ENCODE results near the gene SECTM1. TPM values are rescaled to one million over a fixed set of nuclear protein-coding genes. Genes with fewer than 3 reads are reported as not detected.
A peak's percentile ranks its signal among the peaks of the same experiment; 100 is the strongest.
"Not testable (repeated sequence)": the region's sequence is repeated elsewhere in the genome, so short reads cannot be mapped to it uniquely, and the experiment has no call there.

The SECTM1 gene
- total RNA-seq, 1 donor from 2014 or later = 2.0 TPM

GRCh38 chr17:82350182-82351030, 16.8 kb upstream of the SECTM1 start:
- DNase-seq (ENCODE audit: low spot score) = no peak
- intact Hi-C loops (cut with DNase I) = loop anchor here (1.0 to 5.0 kb wide), 3 partner anchors 64 to 427 kb away; no protein-coding TSS in a partner anchor

GRCh38 chr17:82349287-82349701, 15.7 kb upstream of the SECTM1 start:
- intact Hi-C loops (cut with DNase I) = no loop called here

GRCh38 chr17:82348866-82349265, 15.3 kb upstream of the SECTM1 start:
- intact Hi-C loops (cut with DNase I) = no loop called here
- no peak for DNase-seq (ENCODE audit: low spot score)

More at GRCh38 chr17:82349287-82349701, 15.7 kb upstream of the SECTM1 start:
- DNase-seq (ENCODE audit: low spot score) = no peak

GRCh38 chr17:82348434-82348833, 14.9 kb upstream of the SECTM1 start:
- intact Hi-C loops (cut with DNase I) = no loop called here
- DNase-seq (ENCODE audit: low spot score) = no peak

GRCh38 chr17:82347994-82348393, 14.4 kb upstream of the SECTM1 start:
- DNase-seq (ENCODE audit: low spot score); intact Hi-C loops (cut with DNase I): not testable (repeated sequence)

GRCh38 chr17:82346342-82347300, 13.1 kb upstream of the SECTM1 start:
- intact Hi-C loops (cut with DNase I) = no loop called here
- no peak for DNase-seq (ENCODE audit: low spot score)

GRCh38 chr17:82345151-82345976, 11.8 kb upstream of the SECTM1 start:
- no peak for DNase-seq (ENCODE audit: low spot score)
- intact Hi-C loops (cut with DNase I) = no loop called here

- no peak for DNase-seq (ENCODE audit: low spot score)
- intact Hi-C loops (cut with DNase I) = no loop called here
These were observed 10.8 kb upstream of the SECTM1 start for GRCh38 chr17:82344175-82344907.

GRCh38 chr17:82343560-82343959, 10.0 kb upstream of the SECTM1 start:
- intact Hi-C loops (cut with DNase I) = no loop called here
- DNase-seq (ENCODE audit: low spot score) = no peak

GRCh38 chr17:82342361-82343079, 9.0 kb upstream of the SECTM1 start:
- no peak for DNase-seq (ENCODE audit: low spot score)
- intact Hi-C loops (cut with DNase I) = no loop called here

- no peak for DNase-seq (ENCODE audit: low spot score)
These were observed 6.3 kb upstream of the SECTM1 start for GRCh38 chr17:82339634-82340580.

GRCh38 chr17:82338858-82339633, 5.5 kb upstream of the SECTM1 start:
- DNase-seq (ENCODE audit: low spot score) = no peak
- intact Hi-C loops (cut with DNase I) = loop anchor here (5.0 kb wide), 1 partner anchor 253 kb away; no protein-coding TSS in a partner anchor

More at GRCh38 chr17:82339634-82340580, 6.3 kb upstream of the SECTM1 start:
- intact Hi-C loops (cut with DNase I) = loop anchor here (5.0 kb wide), 1 partner anchor 252 kb away; no protein-coding TSS in a partner anchor

GRCh38 chr17:82334622-82335394, 1.2 kb upstream of the SECTM1 start:
- no peak for DNase-seq (ENCODE audit: low spot score)
- intact Hi-C loops (cut with DNase I) = loop anchor here (5.0 kb wide), 1 partner anchor 257 kb away; no protein-coding TSS in a partner anchor

GRCh38 chr17:82334204-82334621, 647 bp upstream of the SECTM1 start:
- intact Hi-C loops (cut with DNase I) = no loop called here
- no peak for DNase-seq (ENCODE audit: low spot score)

GRCh38 chr17:82332669-82333278, 792 bp downstream of the SECTM1 start:
- intact Hi-C loops (cut with DNase I) = no loop called here
- peak; percentile 90 for DNase-seq (ENCODE audit: low spot score)
